Activated CD8-positive, alpha-beta memory T cell treated with anti-CD3 and anti-CD28 coated beads, Interleukin-2, amount 50 U/mL, for 24 hours (primary cell): ENCODE results near the gene JAG1.

ENCODE experiments used
- DNase-seq: peaks from one replicate; pipeline ENCODE4 v3.0.0-alpha.2; 2020; ENCODE audit errors: extremely low read depth

The JAG1 gene

DNA sequence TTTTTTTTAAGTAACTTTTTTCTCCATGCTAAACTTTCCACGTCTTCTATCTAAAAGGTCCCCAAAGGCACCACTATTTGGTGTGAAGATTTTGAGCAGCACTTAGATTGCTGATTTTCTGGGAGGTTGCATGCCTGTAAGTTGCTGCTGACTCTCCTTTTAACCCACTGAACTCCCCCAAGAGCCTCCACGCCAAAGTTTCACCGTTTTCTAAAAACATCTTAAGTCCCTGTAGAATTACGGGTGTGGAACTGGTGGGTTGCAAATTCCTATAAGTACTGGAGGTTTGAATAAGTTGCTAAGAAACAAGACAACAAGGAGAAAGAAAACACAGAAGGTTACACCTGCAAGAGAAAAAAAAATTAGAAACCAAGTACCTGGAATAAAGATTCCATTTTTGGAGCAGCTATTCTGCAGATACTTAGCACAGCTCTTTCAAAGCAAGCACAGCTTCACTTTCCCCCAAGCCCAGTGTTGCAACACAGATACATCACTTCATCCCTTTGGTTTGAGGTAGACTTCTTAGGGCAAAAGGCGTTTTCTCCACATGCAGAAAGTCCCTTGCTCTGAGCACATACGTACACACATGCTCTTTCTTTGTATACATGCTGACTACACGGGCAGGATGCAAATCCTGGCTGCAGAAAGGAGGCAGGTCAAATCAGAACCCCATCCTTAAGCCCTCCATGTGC is 5.0 kb downstream of the JAG1 start:
- DNase-seq: no peak

DNA sequence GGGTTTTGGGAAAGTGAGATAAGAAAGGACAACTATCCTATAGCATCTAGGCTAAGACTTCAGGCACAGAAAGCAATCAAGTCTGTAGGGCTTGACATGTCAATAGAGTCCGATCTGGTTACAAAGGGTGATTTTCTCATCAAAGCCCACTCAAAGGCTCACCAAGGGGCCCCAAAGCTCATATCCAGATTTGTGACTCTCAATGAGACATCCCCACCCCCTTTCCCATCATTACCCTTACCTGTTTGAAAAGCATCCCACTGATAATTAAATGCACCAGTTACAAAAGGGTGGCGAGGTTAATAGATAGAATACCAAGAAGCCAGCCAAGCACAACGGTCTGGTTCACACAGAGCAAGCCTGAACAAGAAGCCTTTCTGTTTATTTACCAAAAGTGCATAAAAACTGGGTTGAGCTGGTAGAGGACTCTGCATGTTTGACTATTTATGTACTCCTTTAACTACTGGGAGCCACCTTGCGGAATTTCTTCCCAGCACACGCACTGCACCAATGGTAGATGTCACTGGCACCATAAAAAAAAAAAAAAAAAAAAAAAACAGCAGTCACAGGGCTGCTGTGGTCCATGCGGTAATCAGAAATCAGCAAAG is 6.1 kb downstream of the JAG1 start:
- no peak for DNase-seq

DNA sequence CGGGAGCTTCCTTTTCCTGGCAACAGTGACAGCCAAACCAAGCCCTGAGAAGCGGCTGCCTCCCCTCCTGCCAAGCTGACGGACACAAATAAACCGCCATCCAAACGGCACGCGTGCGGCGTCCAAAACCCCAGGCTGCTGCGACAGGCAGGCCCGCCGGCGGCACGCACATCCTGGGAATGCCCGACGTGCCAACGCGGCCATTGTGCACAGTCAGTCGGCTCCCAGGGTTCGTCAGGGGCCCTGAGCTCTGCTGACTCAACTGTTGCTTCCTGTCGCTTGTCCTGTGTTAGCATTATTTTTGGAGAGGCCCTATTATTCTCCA is 6.8 kb downstream of the JAG1 start:
- no peak for DNase-seq

DNA sequence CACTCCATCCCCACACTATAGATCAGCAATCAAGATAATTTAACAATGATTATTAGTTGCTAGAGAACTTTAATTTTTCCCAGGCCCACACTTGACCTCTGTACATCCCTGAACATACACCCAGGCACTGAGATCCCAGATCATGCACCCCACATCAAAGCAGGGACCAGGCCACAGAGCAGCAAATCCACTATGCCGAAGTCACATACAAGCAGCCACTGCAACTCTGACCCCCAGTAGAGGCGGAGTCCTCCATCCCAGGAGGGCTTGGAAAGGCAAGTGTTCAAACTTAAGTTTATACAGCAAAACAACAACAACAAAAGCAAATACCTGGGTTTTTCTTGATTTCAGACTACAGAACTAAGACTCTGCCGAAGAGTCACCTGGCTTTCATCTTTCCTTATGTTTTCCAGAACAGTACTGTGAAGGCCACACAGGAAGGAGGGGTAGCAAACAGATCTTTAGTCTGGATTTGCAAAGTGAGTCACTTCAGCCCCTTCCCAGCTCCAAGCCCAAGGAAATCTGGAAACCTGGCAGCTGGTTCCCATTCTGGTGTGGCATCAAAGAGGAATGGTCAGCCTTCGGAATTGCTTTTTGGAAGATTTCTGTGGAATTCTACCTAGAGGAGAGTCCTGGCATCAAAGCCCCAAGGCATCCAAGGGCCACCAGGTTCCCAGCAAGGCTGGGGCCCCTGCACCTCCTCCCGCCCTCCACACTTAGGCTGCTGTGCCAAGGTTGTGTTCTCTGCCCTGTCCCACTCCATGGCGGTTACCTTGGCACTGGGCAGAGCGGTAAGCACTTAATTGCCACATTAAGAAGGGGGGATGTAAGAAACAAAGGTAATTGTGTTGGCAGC is 7.3 kb downstream of the JAG1 start:
- DNase-seq: no peak

DNA sequence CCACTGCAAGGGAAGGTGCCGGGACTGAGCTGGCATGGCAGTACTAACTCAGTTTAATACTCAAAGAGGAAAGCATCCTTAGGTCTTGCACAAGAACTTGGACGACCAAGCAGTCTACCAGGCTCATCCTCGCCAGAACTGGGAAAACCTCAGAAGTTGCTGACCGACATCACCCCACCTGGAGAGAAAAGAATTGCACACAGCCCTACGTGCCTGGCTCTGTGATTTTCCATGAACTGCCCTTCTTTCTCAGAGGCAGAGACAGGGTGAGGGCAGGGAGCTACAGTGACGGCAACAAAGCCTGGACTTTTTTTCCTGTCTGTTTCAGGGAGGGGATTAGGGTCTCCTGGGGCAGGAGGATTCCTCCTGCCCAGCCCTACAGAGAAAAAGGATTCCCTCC is 8.0 kb downstream of the JAG1 start:
- no peak for DNase-seq

DNA sequence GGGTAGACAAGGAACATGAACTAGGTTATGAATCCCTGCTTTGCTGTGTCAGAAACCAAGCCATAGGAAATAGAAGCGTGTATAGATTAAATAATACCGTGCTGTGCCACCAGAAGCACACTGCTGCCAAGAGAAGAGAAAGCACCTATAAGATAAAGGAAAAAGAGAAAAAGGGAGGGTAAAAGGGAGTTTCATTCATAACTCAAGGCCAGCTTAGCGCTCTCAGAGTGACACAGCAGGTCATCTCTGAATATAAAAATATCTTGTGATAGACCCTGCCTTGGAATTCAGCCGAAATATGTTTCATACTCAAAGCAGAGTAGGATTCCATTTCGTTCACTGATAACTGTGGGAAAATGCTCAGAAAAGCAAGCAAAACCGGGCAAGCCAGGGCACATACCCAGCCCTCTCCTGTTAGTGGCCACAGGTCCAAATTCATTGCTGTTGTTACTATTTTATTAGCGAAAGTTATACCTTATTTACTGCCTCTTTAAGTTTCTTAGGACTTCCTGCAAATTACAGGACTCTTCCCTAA is 8.7 kb downstream of the JAG1 start:
- no peak for DNase-seq

DNA sequence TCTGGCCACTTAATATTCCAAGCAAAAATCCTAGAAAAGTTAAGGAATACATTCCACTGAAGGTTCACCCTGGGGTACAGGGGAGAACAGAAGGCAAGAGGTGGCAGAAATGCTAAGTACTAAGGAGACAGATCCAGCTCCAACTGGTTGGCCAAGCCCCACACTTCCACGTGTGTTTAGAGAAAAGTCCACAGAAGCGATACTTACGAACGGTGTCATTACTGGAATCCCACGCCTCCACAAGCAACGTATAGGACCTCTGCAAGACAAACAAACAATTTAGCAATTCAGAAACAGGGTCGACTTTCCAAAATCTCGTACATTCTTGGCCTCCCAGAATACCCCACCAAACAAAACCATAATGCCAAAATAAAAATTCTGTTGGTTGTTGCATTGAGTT is 10.0 kb downstream of the JAG1 start:
- no peak for DNase-seq

DNA sequence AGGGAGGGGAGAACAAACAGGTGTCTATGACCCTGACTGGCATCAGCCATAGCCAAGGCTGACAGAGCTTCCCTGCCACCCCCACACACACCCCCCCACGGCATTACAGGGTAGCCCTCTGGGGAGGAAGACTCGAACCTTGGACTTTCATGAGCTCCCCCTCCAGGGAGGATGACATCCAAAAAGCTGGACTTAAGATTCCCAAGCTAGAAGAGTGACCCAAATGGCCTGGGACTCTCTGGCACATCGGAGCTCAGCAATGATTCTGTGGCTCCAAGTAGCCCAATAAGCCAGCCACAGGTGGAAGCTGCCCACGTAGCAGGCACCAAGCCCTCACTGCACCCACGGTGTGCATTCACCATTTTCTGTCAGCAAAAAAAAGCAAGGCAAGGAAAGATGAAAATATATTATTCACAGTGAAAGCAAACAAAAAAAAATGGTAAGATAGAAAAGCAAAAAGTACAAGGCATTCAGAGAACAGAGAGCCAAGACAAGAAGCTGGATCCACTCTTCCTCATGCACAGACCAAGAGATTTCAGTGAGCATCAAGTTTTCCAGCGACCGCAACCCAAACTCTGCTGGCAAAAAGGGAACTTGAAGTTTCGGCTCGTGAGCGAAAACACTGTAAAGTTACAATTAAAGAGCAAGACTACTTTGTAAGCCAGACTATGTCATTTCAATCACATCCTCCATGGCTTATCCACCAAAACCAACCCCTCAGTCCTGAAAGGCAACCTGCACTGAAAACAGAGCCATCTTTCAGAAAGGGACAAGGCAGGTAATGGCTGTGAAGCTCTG is 10.9 kb downstream of the JAG1 start:
- DNase-seq: no peak

DNA sequence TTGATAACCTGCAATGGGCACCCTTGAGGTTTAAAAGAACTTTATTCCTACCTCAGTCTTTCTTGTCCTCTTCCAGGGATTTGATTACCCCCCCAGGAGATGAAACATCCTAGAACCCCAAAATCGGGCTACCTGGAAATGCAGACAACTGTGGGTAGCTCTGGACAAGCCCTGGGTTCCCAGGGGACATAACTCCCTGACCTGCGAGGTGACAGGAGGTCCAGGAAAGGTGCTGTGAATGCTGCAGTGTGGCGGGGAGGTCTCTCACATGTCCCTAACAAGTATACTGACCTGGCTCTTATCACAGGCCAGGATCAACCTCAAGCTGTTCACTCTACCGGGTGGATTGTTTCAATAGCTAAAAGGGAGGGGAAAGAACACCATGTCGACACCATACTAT is 11.6 kb downstream of the JAG1 start:
- DNase-seq: no peak

DNA sequence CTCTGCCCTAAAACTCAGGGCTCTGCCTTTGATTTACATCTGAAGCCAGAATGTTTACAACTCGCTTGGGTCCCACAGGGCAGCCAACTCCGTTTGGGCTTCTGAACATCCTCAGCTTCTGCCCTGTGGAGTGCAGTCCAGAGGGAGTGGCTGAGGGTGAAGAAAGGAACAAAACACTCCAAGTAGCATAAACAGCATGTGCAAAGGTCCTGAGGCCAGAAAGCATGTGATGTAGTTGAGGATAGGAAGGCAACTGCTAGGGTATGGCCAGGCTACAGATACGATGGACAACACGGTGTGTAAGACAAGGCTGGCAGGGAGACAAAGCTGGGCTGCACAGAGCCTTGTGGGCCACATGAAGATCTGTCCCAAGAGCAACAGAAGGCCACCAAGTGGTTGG is 12.5 kb downstream of the JAG1 start:
- DNase-seq: no peak

DNA sequence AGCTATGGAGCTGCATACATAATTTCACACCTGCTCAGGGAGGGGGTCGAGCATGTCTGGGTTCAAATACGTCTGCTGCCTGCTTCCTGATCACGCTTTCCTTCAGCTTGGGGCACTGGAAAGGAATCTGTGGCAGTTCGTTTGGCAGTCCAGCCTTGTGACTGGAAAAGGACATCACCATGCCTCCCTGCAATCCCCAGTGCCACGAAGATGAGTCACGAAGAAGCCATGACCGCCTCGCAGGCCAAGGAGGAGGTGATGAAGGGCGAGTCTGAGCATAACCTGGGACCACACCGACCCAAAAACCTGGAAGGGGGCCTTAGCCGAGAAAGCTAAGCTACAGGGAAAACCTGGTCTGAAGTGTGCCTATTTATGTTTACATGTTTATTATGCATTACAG is 13.1 kb downstream of the JAG1 start:
- no peak for DNase-seq

DNA sequence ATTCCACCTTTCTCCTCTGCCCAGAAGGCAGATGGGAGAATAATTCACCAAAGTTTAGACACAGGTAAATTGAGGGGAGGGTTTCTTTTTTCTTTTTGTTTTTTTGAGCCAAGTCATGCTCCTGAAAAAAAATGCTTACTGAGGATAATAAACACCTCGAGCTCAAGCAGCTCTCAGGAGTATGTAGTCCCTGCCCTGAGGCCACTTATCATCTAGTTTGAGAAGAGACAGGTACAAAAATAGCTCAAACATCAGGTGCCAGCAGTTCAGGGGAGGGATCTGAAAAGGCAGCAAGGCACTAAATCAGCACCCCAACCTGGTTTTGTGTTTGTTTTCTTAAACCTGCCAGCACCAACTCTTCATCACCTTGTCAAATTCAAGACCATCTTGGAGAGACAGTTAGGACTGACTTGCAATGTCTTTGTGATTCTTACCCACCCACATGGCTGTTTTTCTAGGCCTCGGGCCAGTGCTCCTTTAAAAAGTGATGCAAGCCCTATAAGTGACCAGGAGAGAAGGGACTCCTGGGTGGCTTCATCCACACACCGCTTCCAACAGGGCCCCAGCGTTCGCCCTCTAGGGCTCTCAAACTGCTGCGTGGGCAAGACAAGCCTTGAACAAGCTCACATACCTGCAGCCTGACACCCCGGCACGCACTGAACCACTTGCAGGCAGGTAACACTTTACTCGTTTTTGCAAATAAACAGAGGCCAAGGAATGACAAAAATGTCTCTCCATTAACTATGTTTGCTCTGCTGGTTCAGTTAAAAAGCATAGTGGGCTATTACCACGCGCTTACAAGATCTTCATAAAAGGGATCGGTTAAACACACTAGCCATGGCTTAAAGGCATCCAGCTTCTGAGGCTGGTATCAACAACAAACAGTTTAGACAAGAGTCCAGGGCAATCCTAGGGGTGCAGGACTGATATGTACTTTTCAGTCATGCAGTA is 13.9 kb downstream of the JAG1 start:
- DNase-seq: no peak

DNA sequence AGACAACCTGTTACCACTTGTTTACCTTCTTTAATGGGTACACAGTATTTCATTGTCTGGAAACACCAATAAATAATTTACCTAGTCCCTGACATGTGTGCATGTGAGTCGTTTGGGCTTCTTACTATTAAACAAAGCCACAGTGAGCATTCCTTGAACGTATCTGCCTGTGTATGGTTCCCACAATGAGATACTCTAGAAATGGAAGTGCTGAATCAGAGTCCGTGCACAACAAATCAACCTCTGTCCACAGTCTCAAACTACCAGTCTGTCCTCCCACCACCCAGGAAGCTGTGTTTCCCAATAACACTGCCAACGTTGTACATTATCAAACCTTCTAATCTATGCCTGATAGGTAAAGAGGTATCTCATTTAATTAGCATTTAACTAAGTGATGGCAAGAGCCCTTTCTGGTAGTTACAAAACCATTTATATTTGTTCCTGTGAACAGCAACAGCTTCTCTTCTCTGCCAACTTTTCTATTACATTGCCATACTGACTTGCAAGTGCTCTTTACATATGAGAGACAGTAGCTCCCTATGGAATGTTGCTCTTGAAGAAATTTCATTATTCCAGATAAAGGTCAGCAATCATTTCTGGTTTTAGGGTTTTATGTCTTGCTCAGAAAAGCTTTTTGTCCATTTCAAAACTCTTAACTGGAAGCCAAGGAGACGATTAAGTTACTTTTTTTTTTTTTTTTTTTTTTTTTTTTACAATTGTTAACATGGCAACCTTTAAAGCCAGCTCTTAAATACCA is 14.7 kb downstream of the JAG1 start:
- no peak for DNase-seq

DNA sequence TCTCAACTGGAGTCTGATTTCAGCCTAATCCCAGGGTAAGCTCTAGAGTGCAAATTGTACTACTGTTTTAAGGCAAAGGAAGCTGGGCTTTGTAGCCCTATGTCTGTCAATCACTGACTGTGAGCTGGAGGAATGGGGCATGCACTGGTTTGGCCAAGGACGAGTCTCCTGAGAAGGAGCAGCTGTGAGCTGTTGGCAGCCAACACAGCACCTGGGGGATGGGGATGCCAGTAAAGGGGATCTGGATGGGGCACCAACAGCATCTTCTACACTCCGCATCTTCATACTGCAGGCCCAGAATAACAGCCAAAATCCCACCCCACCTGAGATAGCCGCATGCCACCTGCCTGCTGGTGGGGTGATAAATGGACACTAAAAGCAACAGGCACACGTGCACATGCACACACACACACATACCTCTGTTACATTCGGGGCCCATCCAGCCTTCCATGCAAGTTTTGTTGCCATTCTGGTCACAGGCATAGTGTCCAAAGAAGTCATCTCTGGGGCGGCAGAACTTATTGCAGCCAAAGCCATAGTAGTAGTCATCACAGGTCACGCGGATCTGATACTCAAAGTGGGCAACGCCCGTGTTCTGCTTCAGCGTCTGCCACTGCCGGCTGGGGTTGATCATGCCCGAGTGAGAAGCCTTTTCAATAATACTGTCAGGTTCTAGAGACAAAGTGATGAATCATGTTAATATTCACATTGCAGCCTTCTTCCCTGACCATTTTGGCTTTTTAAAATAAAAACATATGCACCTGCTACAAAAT is 15.6 kb downstream of the JAG1 start:
- DNase-seq: no peak

DNA sequence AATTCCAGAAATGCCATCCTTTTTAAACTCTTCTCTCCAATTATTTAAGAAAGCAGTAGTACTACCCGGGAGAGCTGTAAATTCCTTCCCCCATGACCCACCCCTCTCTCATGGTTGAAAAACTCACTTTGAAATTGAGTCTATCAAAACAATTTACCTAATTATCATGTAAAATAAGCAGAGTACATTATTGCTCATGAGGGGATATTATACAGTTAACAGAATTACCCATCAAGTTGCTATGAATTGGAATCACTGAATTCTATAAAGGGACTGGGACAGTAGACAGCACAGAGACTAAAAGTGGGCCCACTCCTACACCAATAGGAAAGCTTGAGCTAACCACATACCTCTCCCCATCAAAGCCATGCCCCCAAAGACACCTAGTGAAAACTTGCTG is 16.3 kb downstream of the JAG1 start:
- DNase-seq: no peak

DNA sequence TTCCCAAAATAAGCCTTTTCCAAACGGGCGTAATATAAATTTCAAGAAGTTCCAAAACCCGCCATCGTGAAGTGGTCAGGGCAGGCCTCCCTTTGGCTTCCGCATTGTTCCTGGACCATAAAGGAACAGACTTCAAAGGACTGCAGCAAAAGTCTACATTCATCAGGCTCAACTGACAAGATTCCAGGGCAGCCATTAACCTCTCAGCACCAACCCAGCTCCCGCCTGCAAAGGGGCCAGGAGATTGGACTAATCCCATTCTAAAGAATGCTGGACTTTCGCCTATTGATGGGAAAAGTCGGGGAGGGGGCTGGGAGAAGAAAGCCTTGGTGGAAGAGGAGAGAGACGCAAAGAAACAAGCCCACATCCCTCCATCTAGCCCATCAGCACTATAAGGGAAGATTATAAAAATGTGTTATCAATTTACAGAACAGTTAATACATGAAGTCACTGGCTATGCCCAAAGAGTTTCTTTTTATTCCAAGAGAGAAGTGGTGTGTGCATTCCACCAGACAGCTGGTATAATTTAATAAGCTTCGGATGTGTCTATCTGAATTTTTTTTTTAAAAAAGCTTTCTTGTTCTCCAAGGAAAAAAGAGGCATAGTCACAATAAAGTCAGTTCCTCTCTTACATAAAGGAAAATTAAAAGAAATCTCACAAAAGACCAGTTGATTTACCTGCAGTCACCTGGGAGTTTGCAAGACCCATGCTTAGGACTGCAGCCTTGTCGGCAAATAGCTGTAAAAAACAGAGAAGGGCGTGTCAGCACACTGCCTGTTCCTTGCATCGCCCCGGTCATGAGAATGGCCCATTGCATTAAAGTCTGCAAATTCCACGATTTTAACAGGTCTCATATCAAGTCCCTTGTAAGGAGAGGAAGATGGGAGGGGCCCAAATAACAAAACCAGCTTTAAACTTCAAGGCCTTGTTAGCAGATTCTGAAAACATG is 17.8 kb downstream of the JAG1 start:
- DNase-seq: no peak

DNA sequence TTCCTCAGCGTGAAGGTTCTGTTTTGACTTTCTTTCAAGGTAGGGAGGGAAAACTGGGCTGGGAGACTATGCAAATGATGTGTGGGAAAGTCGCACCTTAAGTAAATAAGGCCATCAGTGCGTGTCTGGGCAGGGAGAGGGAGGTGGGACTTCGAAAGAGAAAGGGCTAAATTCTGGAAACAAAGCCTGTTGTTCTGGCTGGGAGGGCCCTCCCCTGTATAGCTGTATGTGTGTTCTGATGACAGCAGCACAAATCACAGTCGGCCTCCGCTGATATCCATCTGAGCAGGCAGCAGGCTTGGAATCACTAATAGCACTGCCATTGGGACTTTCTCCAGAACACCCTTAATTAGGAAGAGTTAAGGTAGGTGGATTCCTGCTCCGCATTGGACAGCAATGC is 19.2 kb downstream of the JAG1 start:
- DNase-seq: no peak

DNA sequence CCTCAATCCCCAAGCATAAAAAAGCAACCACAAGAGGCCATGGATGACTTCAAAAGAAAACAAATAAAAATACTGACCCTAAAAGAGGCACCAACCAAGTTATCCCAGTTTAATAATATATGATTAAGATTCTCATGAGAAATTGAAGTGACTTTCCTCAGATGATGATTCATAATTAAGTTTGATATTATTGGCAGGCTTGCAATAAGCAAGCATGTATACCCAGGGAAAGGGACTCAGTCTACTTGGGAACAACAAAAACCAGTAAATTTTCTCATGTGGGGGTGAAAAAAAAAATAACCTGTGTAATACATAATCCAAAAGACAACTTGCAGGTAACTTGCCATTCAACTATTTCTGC is 19.6 kb downstream of the JAG1 start:
- no peak for DNase-seq
